ENCODE measurements around the gene MAVS.

GRCh38 chr20:3889489-3890397, 43.1 kb downstream of the MAVS start:
- no peak for TF ChIP-seq EP300 (IDR thresholded peaks at IDR 0.05)
- no peak for TF ChIP-seq POLR2AphosphoS5 (IDR thresholded peaks at IDR 0.05)
